GM18511 (cell line): Measurements from ENCODE around the gene ALDH1L1.
"Not testable (repeated sequence)": the region's sequence is repeated elsewhere in the genome, so short reads cannot be mapped to it uniquely, and the experiment has no call there.

Experiments used
- ATAC-seq: cut with Tn5 transposase; IDR thresholded peaks from one replicate; pipeline ENCODE4 v1.9.1; 2021; ENCODE audit warnings: mild to moderate bottlenecking, moderate library complexity; ENCODE audit not compliant: unreplicated experiment

ALDH1L1 gene

DNA sequence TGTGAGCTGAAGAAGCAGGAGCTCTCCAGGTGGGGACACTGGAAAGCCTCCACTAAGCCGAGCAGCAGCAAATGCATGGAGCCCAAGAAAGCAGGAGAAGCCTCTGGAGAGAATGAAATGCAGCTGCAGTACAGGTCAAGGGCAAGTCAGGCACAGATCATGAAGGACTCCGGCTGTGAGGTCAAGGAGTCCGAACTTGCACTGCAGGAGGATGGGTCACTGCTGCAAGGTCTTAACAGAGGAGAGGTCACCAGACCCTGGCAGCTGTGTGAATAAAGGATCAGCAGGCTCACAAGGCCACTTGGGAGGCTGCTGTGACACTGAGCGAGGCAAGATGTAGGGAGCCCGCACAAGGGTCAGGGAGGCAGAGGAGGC, 71.7 kb downstream of the ALDH1L1 start:
- ATAC-seq: no peak

GRCh38 chr3:126107957-126108675, 72.3 kb downstream of the ALDH1L1 start:
- no peak for ATAC-seq

GRCh38 chr3:126107203-126107939, 73.0 kb downstream of the ALDH1L1 start:
- ATAC-seq: no peak

- no peak for ATAC-seq
Observed at GRCh38 chr3:126106336-126107202, 73.8 kb downstream of the ALDH1L1 start.

GRCh38 chr3:126105691-126106187, 74.6 kb downstream of the ALDH1L1 start:
- ATAC-seq: no peak

GRCh38 chr3:126104742-126105605, 75.4 kb downstream of the ALDH1L1 start:
- ATAC-seq: no peak

- ATAC-seq: no peak
Observed at GRCh38 chr3:126104028-126104635, 76.3 kb downstream of the ALDH1L1 start.

DNA sequence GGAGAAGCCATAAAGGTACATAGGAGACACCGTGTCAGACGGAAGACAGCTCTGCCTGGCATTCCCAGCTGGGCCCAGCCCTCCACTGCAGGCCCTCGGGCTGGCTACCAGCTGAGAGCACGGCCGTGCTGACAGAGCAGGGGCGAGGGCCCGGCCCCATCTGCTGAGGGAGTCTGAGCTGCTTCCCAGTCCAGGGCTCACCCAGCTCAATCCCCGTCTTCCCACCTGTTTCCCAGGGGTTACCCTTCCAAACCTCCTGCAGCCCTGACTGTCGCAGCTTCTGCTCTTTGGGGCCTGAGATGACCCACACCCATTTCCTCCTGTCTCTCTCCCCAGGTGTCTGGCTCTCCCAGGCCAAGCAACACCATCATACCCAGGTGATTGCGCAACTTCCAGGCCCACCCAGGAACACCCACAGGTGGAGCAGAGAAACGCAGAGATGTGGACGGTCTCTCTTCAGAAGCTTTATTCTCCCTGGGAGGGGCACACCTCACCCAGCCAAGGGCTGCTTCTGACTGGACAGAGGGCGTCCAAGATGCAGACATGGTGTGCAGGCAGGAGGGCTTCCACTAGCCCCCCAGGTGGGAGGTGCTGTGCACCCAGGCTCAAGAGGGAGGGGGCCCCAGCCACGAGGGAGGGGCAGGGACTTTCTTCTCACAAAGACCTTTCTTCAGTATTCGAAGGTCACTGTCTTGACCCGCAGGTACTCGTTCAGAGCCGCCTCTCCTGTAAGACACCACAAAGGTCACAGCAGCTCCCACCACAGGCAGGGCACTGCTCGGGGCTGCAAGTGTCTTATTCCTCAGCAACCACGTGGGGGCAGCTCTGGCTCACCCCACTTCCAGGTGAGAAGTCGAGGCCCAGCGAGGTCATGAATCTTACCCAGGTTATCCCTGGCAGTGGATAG, 77.0 kb downstream of the ALDH1L1 start:
- ATAC-seq: no peak

DNA sequence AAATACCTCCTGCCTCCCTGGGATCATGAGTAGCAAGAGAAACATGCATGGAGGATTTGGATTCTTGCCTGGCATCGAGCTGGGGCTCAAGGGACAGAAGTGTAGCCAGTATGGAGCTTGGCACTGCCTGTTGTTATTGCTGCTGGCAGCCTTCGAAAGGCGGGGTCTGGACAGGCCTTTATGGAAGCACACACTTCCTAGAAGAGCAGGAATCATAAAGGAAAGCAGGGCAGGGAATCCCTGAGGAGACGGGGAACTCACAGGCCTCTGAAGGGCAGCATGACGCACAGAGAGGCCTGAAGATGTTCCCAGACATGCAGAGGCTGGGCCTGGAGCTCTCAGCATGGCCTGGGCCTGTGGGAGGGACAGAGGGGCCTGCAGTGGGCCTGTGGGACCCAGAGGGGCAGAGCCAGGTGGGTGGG, 77.8 kb downstream of the ALDH1L1 start:
- ATAC-seq: no peak

- no peak for ATAC-seq
Observed at GRCh38 chr3:126102011-126102410, 78.4 kb downstream of the ALDH1L1 start.

DNA sequence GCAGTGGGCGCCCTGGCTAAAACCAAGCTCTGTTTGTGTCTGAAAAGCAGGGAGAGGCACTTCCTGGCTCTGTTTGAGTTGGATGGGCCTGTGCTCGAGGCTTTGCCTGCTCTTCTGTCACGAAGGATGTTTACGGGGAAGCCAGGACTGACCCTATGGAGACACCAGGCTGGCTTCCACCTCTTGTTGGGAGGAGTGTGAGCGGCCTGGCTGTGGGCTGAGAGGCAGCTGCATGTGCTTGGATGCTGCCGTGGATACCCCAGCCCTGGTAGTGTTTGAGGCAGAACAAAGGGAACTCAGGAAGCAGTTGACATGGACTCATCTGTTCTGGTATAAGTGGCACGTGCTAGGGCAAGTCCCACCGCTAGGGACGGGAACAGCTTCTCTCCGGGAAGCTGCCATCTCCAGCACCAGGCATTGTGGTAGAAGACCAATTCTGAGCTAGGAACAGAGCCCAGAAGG, 78.8 kb downstream of the ALDH1L1 start:
- no peak for ATAC-seq

GRCh38 chr3:126100634-126101301, 79.6 kb downstream of the ALDH1L1 start:
- no peak for ATAC-seq

GRCh38 chr3:126100269-126100633, 80.1 kb downstream of the ALDH1L1 start:
- no peak for ATAC-seq

- ATAC-seq: no peak
Observed at GRCh38 chr3:126098391-126098858, 82.0 kb downstream of the ALDH1L1 start.

GRCh38 chr3:126097801-126098200, 82.6 kb downstream of the ALDH1L1 start:
- ATAC-seq: no peak

DNA sequence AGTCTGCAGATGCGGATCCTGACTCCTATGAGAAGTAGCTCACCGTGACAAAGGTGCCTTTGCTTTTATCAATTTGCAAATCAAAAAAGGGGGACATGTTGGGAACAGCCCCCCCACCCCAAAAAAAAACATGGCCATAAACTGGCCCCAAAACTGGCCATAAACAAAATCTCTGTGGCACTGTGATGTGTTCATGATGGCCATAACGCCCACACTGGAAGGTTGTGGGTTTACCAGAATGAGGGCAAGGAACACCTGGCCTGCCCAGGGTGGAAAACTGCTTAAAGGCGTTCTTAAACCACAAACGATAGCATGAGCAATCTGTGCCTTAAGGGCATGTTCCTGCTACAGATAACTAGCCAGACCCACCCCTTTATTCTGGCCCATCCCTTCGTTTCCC, 84.1 kb downstream of the ALDH1L1 start:
- not testable (repeated sequence) for ATAC-seq

- not testable (repeated sequence) for ATAC-seq
Observed at GRCh38 chr3:126092128-126092527, 88.3 kb downstream of the ALDH1L1 start.

DNA sequence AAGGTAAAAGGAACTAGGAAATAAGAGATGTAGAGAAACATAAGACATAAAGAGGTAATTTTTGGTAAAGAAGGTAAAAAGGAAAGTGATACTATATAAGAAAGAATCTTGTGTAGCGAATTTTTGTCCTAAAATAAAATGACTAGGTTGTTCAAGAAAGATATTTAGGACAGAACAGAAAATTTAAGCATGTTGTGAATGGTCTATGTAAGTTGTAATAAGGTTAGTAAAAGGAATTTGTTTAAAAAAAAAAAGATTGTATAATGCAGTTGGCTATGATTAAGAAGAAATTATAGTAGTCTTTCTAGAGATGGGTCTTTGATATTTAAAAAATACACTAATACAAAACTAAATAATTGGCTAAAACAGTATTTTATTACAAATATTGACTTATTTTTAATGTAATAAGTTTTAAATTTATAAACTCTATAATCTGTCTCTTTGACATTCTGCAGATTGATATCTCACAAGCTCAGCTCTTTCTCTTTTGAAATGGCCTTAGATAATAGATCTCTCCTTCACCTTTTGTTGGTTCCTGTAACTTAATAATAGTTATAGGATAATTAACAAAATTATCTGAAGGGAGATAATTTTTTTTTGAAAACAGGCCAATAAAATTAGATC, 92.7 kb downstream of the ALDH1L1 start:
- ATAC-seq: no peak
